NT2/D1 (cell line): ENCODE results near the gene WDR7.

Source experiments
- SUZ12 ChIP-seq: IDR thresholded peaks from 2 replicates; pipeline ENCODE4 v1.6.1; 2011; ENCODE audit not compliant: insufficient read length, insufficient read depth; ENCODE audit errors: extremely low read depth
- YY1 ChIP-seq: IDR thresholded peaks from 2 replicates; pipeline ENCODE4 v1.6.1; 2011; ENCODE audit not compliant: insufficient read length, insufficient read depth
- ZNF274 ChIP-seq: IDR thresholded peaks from 2 replicates; pipeline ENCODE4 v1.6.1; 2011; ENCODE audit warnings: mild to moderate bottlenecking, low read depth, low read length

- no peak for TF ChIP-seq SUZ12
- no peak for TF ChIP-seq YY1
- no peak for TF ChIP-seq ZNF274
Measured at GRCh38 chr18:56721491-56721890, 70.3 kb downstream of the WDR7 start.
